Measurements from ENCODE around the gene PTPRG. TPM values are rescaled to one million over a fixed set of nuclear protein-coding genes. Genes with fewer than 3 reads are reported as not detected.

The PTPRG gene
- total RNA-seq, 2 donors from 2014 or later = 26.0 to 26.3 TPM

GRCh38 chr3:62241279-62241678, 679.9 kb downstream of the PTPRG start:
- Histone ChIP-seq H3K36me3 (no peaks in the 10 kb centered on the region), H3K27ac (no peak overlapping the region), H3K9me3 (no peaks in the 10 kb centered on the region), H3K4me3 (no peak overlapping the region), H3K4me1 (no peaks in the 10 kb centered on the region), H3K9ac (ENCODE audit: low read depth in 2 of 2, low read length in 2 of 2) (no peak overlapping the region), H3K27me3 (no peaks in the 10 kb centered on the region)
- no peak for DNase-seq
- TF ChIP-seq CTCF (IDR thresholded peaks at IDR 0.05) = no peak
- intact Hi-C loops (cut with DNase I) = no loop called here

- Histone ChIP-seq H3K4me3 (no peak overlapping the region), H3K27me3 (no peaks in the 10 kb centered on the region), H3K27ac (no peak overlapping the region), H3K9me3 (no peaks in the 10 kb centered on the region), H3K9ac (ENCODE audit: low read depth in 2 of 2, low read length in 2 of 2) (no peak overlapping the region), H3K36me3 (no peaks in the 10 kb centered on the region), H3K4me1 (no peaks in the 10 kb centered on the region)
- intact Hi-C loops (cut with DNase I) = no loop called here
- no peak for DNase-seq
- TF ChIP-seq CTCF (IDR thresholded peaks at IDR 0.05) = no peak
Measured at GRCh38 chr3:62242831-62243509, 681.6 kb downstream of the PTPRG start.

GRCh38 chr3:62246094-62246493, 684.7 kb downstream of the PTPRG start:
- H3K4me3 ChIP-seq = no peak overlapping the region

GRCh38 chr3:62246985-62247384, 685.6 kb downstream of the PTPRG start:
- H3K27ac ChIP-seq = no peak overlapping the region
- no peak overlapping the region for H3K9ac ChIP-seq (ENCODE audit: low read depth in 2 of 2, low read length in 2 of 2)
- H3K27me3 ChIP-seq = no peaks in the 10 kb centered on the region
- no peaks in the 10 kb centered on the region for H3K4me1 ChIP-seq
- no peak overlapping the region for H3K4me3 ChIP-seq
- no peak for DNase-seq
- TF ChIP-seq CTCF (IDR thresholded peaks at IDR 0.05) = no peak
- intact Hi-C loops (cut with DNase I) = no loop called here
- no peaks in the 10 kb centered on the region for H3K9me3 ChIP-seq
- H3K36me3 ChIP-seq = no peaks in the 10 kb centered on the region

More at GRCh38 chr3:62246094-62246493, 684.7 kb downstream of the PTPRG start:
- Histone ChIP-seq H3K27ac (no peak overlapping the region), H3K27me3 (no peaks in the 10 kb centered on the region), H3K9ac (ENCODE audit: low read depth in 2 of 2, low read length in 2 of 2) (no peak overlapping the region), H3K9me3 (no peaks in the 10 kb centered on the region), H3K4me1 (no peaks in the 10 kb centered on the region), H3K36me3 (no peaks in the 10 kb centered on the region)
- TF ChIP-seq CTCF (IDR thresholded peaks at IDR 0.05) = no peak
- intact Hi-C loops (cut with DNase I) = no loop called here
- no peak for DNase-seq

- no peak for DNase-seq
- intact Hi-C loops (cut with DNase I) = no loop called here
- no peak for TF ChIP-seq CTCF (IDR thresholded peaks at IDR 0.05)
- H3K4me1 ChIP-seq = no peaks in the 10 kb centered on the region
- no peak overlapping the region for H3K9ac ChIP-seq (ENCODE audit: low read depth in 2 of 2, low read length in 2 of 2)
- H3K9me3 ChIP-seq = no peaks in the 10 kb centered on the region
- no peaks in the 10 kb centered on the region for H3K27me3 ChIP-seq
- H3K4me3 ChIP-seq = no peak overlapping the region
- H3K27ac ChIP-seq = no peak overlapping the region
- no peaks in the 10 kb centered on the region for H3K36me3 ChIP-seq
Measured at GRCh38 chr3:62248734-62249483, 687.5 kb downstream of the PTPRG start.
